DOHH2 (cell line): ENCODE data around the gene ZFHX3.

ENCODE experiments used
- EZH2phosphoT487 ChIP-seq: fragments of 200-600 bp; sonication (generic); IDR thresholded peaks from 2 replicates; pipeline ENCODE4 v1.6.1; 2017; ENCODE audit warnings: borderline replicate concordance, mild to moderate bottlenecking, antibody characterized with exemption, low read length, moderate library complexity, mixed read lengths
- TF ChIP-seq, protein P1 (sequence below): fragments of 200-600 bp; sonication (generic); IDR thresholded peaks from one replicate; pipeline ENCODE4 v1.5.1; 2014; ENCODE audit warnings: antibody characterized with exemption, mild to moderate bottlenecking, low read depth, low read length; ENCODE audit not compliant: poor library complexity, severe bottlenecking

DNA sequence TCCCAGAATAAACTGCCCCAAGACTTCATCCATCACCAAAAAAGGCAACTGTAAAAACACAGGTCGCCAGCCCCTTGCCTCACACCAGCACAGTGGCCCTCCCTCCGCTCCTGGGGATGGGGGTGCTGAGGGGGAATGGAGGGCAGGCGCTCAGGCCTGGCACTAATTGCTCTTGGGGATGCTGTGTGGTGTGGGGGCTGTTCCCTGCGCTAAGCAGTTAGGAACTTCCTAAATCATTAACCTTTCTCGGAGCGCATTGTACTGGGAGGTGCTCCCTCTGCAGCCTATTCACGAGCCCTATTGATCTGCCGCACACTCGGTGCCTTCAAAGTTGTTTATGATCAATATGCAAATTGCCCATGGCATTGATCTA is 199.9 kb downstream of the ZFHX3 start:
- TF ChIP-seq, protein P1, sequence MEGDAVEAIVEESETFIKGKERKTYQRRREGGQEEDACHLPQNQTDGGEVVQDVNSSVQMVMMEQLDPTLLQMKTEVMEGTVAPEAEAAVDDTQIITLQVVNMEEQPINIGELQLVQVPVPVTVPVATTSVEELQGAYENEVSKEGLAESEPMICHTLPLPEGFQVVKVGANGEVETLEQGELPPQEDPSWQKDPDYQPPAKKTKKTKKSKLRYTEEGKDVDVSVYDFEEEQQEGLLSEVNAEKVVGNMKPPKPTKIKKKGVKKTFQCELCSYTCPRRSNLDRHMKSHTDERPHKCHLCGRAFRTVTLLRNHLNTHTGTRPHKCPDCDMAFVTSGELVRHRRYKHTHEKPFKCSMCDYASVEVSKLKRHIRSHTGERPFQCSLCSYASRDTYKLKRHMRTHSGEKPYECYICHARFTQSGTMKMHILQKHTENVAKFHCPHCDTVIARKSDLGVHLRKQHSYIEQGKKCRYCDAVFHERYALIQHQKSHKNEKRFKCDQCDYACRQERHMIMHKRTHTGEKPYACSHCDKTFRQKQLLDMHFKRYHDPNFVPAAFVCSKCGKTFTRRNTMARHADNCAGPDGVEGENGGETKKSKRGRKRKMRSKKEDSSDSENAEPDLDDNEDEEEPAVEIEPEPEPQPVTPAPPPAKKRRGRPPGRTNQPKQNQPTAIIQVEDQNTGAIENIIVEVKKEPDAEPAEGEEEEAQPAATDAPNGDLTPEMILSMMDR, result no peak
- no peak for TF ChIP-seq EZH2phosphoT487
